Loucy (cell line): ENCODE measurements around the gene G6PD.

Source experiments
- H2AFZ ChIP-seq: fragments of 200-600 bp; sonication (generic); 2 replicates; pipeline ENCODE4 v1.6.0; 2016; ENCODE audit warnings: antibody characterized with exemption, mild to moderate bottlenecking, low read length, moderate library complexity
- H3F3A ChIP-seq: fragments of 200-600 bp; 2 replicates; pipeline ENCODE4 v1.6.0; 2016; ENCODE audit warnings: antibody characterized with exemption, low read depth, mild to moderate bottlenecking
- H3K27me3 ChIP-seq: fragments of 200-600 bp; sonication (generic); 2 replicates; pipeline ENCODE4 v1.6.1; 2014; ENCODE audit warnings: low read length, mild to moderate bottlenecking; ENCODE audit not compliant: insufficient read depth, poor library complexity, severe bottlenecking
- H3K36me3 ChIP-seq: fragments of 200-600 bp; sonication (generic); 2 replicates; pipeline ENCODE4 v1.6.1; 2016; ENCODE audit warnings: low read length; ENCODE audit not compliant: insufficient read depth
- H3K4me1 ChIP-seq: fragments of 200-600 bp; sonication (generic); 2 replicates; pipeline ENCODE4 v1.5.1; 2014; ENCODE audit warnings: low read length, mild to moderate bottlenecking; ENCODE audit not compliant: insufficient read depth, poor library complexity, severe bottlenecking
- H3K4me2 ChIP-seq: fragments of 200-600 bp; sonication (generic); 2 replicates; pipeline ENCODE4 v1.6.0; 2014; ENCODE audit warnings: antibody characterized with exemption, low read length, low read depth, mild to moderate bottlenecking; ENCODE audit not compliant: poor library complexity, severe bottlenecking
- H3K4me3 ChIP-seq: fragments of 200-600 bp; sonication (generic); 2 replicates; pipeline ENCODE4 v1.5.1; 2014; ENCODE audit warnings: low read length, mild to moderate bottlenecking, mixed read lengths; ENCODE audit not compliant: poor library complexity, severe bottlenecking
- H3K79me2 ChIP-seq: fragments of 200-600 bp; sonication (generic); 2 replicates; pipeline ENCODE4 v1.6.1; 2014; ENCODE audit warnings: low read length; ENCODE audit not compliant: insufficient read depth
- H3K9ac ChIP-seq: fragments of 200-600 bp; sonication (generic); 2 replicates; pipeline ENCODE4 v1.6.0; 2014; ENCODE audit warnings: mild to moderate bottlenecking, low read depth, low read length, moderate library complexity; ENCODE audit not compliant: poor library complexity, severe bottlenecking
- H3K9me2 ChIP-seq: fragments of 200-600 bp; sonication (generic); replicated peaks from 2 replicates; pipeline ENCODE4 v1.6.1; 2016; ENCODE audit warnings: low read depth, low read length, mixed read lengths
- H3K9me3 ChIP-seq: fragments of 200-600 bp; sonication (generic); 2 replicates; pipeline ENCODE4 v1.6.1; 2014; ENCODE audit warnings: mild to moderate bottlenecking, antibody characterized with exemption, low read length, low read depth; ENCODE audit not compliant: insufficient read depth
- H4K20me1 ChIP-seq: fragments of 200-600 bp; sonication (generic); 2 replicates; pipeline ENCODE4 v1.6.0; 2014; ENCODE audit warnings: antibody characterized with exemption, low read length, mild to moderate bottlenecking; ENCODE audit not compliant: insufficient read depth, poor library complexity, severe bottlenecking
- EZH2phosphoT487 ChIP-seq: fragments of 200-600 bp; IDR thresholded peaks from 2 replicates; pipeline ENCODE4 v1.6.1; 2018; ENCODE audit warnings: antibody characterized with exemption, mild to moderate bottlenecking, moderate library complexity, borderline replicate concordance
- TF ChIP-seq, protein P1 (sequence below): fragments of 200-600 bp; sonication (generic); conservative IDR thresholded peaks from 2 replicates; pipeline ENCODE4 v1.5.1; 2014; ENCODE audit warnings: mild to moderate bottlenecking, antibody characterized with exemption, low read length

Gene G6PD

DNA sequence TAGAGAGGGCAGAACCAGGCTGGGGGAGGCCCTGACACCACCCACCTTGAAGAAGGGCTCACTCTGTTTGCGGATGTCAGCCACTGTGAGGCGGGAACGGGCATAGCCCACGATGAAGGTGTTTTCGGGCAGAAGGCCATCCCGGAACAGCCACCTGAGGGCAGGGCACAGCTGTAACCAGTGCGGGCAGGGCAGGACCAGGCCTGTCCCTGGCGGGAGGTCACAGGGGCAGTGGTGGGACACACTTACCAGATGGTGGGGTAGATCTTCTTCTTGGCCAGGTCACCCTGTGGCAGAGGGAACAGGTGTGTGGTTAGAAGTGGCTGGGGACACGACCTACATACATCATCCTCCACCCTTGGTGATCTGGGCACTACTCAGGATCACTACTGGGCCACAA, 10.8 kb downstream of the G6PD start:
- no peak overlapping the region for H3K9ac ChIP-seq
- no peaks in the 10 kb centered on the region for H3K4me1 ChIP-seq
- H3K9me2 ChIP-seq: no peaks in the 10 kb centered on the region
- H3K27me3 ChIP-seq: no peaks in the 10 kb centered on the region
- no peaks in the 10 kb centered on the region for H4K20me1 ChIP-seq
- no peaks in the 10 kb centered on the region for H3K9me3 ChIP-seq
- H3F3A ChIP-seq: no peaks in the 10 kb centered on the region
- H3K79me2 ChIP-seq: no peaks in the 10 kb centered on the region
- H2AFZ ChIP-seq: no peak overlapping the region
- no peak for TF ChIP-seq EZH2phosphoT487
- TF ChIP-seq, protein P1, sequence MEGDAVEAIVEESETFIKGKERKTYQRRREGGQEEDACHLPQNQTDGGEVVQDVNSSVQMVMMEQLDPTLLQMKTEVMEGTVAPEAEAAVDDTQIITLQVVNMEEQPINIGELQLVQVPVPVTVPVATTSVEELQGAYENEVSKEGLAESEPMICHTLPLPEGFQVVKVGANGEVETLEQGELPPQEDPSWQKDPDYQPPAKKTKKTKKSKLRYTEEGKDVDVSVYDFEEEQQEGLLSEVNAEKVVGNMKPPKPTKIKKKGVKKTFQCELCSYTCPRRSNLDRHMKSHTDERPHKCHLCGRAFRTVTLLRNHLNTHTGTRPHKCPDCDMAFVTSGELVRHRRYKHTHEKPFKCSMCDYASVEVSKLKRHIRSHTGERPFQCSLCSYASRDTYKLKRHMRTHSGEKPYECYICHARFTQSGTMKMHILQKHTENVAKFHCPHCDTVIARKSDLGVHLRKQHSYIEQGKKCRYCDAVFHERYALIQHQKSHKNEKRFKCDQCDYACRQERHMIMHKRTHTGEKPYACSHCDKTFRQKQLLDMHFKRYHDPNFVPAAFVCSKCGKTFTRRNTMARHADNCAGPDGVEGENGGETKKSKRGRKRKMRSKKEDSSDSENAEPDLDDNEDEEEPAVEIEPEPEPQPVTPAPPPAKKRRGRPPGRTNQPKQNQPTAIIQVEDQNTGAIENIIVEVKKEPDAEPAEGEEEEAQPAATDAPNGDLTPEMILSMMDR: no peak
- H3K36me3 ChIP-seq: peaks cover 31% of the 10 kb centered on the region; the same call in 1 of the 2 replicates
- no peak overlapping the region for H3K4me3 ChIP-seq
- no peak overlapping the region for H3K4me2 ChIP-seq

DNA sequence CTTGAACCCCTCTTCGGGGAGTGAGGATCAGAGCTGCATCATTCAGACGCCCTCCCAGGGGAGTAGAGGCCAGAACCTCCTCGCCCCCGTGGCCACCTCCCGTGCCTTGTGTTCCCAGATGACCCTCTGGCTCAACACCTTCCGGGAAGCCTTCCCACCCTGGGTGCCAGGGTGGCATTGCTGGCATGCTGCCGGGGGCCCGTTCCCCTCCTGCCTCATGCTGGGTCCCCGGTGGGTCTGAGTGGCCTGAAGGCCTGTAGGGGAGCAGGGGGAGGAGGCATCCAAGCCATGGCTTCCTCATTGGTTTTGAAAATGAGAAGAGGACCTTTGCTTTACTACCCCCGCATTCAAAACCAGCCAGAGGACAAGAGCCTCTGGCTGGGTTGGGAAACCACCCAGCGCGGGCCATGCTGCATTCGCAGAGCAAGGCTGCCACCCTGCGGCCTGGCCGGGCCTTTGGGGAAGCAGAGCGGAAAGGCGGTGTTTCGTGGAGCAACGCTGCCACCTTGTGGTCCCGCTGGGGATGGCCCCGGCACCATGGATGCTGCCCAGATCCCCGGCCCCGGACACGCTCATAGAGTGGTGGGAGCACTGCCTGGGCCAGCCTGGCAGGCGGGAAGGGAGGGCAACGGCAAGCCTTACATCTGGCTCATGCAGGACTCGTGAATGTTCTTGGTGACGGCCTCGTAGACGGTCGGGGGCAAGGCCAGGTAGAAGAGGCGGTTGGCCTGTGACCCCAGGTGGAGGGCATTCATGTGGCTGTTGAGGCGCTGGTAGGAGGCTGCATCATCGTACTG, 11.9 kb downstream of the G6PD start:
- Histone ChIP-seq H3K4me3 (no peak overlapping the region), H3K4me2 (no peak overlapping the region), H3K9me3 (no peaks in the 10 kb centered on the region), H3K36me3 (peaks cover 31% of the 10 kb centered on the region; the same call in 1 of the 2 replicates), H3F3A (no peaks in the 10 kb centered on the region), H4K20me1 (no peaks in the 10 kb centered on the region), H3K9ac (no peak overlapping the region), H3K9me2 (no peaks in the 10 kb centered on the region), H2AFZ (no peak overlapping the region), H3K79me2 (no peaks in the 10 kb centered on the region), H3K27me3 (no peaks in the 10 kb centered on the region), H3K4me1 (no peaks in the 10 kb centered on the region)
- TF ChIP-seq, protein P1: peak; percentile 86
- no peak for TF ChIP-seq EZH2phosphoT487

DNA sequence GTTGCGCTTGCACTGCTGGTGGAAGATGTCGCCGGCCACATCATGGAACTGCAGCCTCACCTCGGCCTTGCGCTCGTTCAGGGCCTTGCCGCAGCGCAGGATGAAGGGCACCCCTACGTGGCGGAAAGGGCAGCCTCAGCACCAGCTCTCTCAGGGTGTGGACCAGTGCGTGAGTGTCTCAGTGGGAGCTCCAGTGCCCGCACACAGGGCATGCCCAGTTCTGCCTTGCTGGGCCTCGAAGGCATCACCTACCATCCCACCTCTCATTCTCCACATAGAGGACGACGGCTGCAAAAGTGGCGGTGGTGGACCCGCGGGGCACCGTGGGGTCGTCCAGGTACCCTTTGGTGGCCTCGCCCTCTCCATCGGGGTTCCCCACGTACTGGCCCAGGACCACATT, 14.0 kb downstream of the G6PD start:
- Histone ChIP-seq H3K79me2 (no peaks in the 10 kb centered on the region), H3K4me1 (no peaks in the 10 kb centered on the region), H2AFZ (no peak overlapping the region), H3K27me3 (no peaks in the 10 kb centered on the region), H3F3A (no peaks in the 10 kb centered on the region), H3K9me2 (no peaks in the 10 kb centered on the region), H3K4me2 (no peak overlapping the region), H4K20me1 (no peaks in the 10 kb centered on the region), H3K9me3 (no peaks in the 10 kb centered on the region), H3K4me3 (no peak overlapping the region), H3K9ac (no peak overlapping the region), H3K36me3 (peaks cover 31% of the 10 kb centered on the region; the same call in 1 of the 2 replicates)
- TF ChIP-seq EZH2phosphoT487: no peak
- TF ChIP-seq, protein P1: no peak
